GM19238 (cell line): ENCODE data around the gene CEMIP2.
A peak's percentile ranks its signal among the peaks of the same experiment; 100 is the strongest.

Source experiments
- DNase-seq: peaks from one replicate; pipeline ENCODE4 v3.0.0; 2011; ENCODE audit warnings: low spot score; ENCODE audit not compliant: insufficient read length

The CEMIP2 gene

DNA sequence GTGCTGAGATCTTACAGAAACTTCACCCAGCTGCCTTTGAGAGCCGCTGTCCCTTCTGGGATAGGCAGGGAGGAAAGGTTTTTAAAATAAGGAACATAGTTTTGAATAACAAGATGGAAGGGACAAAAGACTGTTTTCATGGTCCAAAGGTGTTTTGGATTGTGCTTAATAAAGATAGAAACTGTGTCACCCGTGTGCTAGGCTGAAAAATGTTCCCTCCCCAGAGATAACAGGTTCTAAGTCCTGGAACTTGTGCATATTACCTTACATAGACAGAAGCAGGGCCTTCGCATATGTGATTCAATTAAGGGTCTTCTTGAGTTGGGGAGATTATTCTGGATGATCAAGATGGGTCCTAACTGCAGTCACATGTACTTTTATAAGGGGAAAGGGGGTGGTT, 1.9 kb upstream of the CEMIP2 start:
- DNase-seq: no peak

DNA sequence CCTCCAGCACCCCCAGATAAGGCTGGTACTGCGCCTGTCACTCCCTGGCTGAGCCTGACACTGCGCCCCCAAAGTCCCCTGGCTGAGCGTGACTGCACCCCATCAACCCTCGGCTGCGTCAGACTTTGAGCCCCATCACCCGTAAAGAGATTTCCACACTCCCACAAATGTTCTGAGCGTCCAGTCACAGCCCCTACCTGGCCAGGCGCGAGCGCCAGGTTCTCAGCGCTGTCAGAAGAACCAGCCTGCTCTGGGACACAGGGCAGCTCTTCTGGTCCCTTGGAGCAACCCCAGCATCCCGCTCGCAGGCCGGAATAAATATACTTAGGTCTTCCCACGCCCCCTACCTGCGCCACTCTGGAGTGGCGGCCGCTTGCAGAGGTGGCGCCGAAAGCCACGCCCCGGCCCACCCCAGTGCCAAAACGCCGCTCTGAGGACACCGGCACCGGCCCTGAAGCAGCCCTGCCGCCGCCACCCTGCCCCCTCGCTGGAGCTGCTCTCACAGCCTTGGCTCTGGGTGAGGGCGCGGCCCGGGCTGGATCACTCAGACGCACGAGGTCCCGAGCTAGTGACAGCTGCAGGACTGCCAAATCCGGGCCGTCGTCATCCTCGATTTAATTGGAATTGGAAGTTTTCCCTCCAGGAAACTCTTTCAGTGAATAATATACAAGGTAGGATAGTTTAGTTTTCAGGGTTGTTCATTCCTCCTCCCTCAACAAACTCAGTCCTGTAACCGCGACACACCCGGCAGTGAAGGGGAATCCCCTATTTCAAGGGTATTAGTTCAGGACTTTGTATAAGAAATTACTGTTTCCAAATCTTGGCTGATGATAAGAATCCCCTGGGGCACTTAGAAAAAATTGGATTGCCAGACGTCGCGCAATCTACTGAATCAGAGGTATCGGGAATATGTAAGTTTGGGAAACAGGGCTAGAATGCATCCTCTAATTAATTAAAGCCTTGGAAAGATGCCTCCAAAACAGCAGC, 1.2 kb upstream of the CEMIP2 start:
- peak; percentile 39 for DNase-seq

DNA sequence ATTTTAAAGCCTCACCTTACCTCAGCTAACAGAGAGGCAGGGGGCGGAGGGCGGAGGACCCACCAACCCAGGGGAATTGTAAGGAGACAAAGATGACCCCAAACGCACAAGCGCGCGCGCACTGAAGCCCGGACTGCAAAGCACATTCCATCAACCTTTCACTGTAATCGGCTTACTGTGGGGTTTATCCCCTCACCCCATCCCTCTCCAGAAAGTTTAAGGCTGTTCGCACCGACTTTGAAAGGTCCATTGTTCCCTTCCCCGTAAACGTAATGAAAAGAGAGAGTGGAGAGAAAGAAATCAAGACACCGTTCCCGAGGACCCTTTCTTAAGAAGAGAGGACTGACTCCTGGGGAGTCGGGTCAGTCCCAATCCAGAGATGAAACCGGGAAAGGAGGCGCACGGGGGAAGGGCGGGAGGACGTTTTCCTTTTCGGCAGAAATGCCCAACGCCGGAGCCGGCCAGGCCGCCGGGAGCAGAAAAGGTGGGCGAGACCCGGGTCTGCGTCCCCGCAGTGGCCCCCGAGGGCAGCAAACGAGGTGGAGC, 464 bp downstream of the CEMIP2 start:
- DNase-seq: no peak

DNA sequence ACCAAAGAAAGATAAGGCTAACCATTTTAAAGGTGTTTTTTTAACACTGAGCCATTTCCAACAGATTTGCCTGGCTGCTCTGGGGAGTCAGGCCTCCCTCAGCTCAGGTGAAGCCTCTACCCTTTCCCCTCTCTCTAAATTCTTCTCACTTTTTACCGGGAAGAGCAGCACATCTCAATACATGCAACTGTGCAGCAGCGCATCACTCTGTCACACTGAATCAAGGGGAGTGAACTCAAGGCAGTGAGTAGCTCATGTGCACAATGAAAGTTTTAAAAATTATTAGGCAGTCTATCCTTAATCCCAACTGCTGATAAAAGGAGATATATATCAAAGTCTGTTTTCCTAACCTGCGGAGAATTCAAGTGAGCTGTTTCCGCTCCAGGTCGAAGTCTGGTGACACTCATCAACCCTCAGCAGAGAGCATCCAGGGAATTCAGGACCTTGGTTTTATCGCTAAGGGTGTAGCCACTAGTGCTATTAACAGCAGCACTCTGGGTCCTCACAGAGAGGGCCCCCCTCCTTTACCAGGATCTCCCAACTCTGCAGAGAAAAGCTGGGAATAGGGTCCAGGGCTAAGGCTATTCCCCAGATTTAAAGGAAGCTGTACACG, 1.0 kb downstream of the CEMIP2 start:
- no peak for DNase-seq

DNA sequence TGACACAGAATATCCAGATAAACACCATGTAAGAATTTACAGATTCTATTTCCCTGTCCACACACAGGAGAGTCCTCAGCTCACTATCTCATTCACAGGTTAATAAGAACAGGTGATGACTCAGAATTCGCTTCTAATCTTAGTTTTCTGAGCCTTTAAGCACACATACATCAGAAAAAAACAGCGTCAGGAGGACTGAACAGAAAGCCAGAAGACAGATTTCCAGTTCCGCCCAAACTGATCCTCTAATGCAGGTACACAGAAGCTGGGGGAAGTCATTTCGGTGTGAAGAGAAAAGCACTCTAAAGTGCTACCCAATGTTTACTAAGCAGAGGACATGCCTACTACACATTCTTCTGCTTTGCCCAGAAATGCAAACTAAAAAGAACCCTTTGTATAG, 1.6 kb downstream of the CEMIP2 start:
- DNase-seq: peak; percentile 15

DNA sequence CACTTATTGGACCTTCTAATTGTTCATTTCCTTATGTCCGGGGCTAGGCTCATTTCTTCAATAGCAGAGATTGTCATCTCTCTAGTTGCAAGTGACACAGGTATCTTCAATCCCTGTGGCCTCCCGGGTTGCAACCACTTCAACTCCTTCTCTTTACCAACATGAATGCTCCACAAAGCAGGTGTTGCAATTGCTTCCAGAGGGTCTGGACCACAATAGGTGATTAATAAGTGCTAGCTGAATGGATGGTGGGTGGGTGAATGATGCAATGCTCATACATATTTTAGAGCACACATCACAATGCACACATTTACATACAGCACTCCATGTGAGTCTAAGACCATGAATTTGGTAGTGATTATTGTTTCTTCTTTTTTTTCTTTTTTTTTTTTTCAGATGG, 2.6 kb downstream of the CEMIP2 start:
- no peak for DNase-seq

DNA sequence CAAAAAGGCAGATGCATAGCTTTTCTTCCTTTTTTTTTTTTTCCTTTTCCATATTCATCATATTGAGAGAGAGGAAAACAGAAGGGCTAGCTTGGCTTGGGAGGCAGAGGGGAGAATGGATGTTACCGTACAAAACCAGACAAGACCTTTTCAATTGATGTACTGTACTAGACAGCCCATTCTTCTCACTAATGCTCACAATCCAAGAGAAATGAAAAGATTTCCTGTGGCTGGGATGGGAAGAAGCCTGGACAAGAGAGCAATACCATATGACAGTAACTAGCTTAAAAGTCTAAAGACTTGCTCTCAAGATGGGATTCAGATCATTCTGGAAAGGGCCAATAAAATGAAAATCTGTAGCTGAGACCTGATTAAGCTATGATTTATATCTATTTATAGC, 3.4 kb downstream of the CEMIP2 start:
- DNase-seq: no peak

DNA sequence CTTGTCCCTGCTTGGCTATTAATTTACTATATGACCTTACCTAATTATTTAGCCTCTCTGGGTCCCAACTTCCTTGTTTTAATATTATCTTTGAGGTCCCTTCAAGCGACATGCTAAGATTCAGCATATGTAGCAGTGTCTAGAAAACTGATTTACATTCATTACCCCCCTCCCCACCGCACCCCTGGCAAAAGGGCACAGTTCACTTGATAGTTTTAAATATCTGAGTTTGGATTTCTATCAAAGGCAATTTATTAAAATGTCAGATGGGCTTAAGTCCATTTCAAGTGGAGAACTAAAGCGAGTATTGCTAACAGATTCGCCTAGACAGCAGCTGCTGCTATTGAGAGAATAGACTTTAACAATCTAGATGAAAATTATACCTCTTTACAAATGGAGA, 3.9 kb downstream of the CEMIP2 start:
- DNase-seq: no peak

DNA sequence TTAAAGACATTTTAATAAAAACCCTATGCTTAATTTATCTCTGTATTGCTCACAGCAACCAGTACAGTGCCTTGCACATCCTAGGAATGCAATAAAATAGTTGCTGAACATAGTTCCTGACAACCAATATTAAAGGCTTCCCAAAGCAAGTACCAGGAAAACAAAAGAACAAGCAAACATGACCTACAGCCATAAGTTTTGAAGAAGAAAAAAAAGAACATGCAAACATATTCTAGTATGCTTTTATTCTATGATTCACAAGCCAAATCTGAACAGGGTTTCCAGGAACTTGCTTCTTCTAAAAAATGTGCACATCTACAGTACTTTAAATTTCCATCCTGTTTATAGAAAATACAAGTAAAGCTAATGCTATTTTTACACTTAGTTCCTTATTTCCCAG, 4.5 kb downstream of the CEMIP2 start:
- no peak for DNase-seq

DNA sequence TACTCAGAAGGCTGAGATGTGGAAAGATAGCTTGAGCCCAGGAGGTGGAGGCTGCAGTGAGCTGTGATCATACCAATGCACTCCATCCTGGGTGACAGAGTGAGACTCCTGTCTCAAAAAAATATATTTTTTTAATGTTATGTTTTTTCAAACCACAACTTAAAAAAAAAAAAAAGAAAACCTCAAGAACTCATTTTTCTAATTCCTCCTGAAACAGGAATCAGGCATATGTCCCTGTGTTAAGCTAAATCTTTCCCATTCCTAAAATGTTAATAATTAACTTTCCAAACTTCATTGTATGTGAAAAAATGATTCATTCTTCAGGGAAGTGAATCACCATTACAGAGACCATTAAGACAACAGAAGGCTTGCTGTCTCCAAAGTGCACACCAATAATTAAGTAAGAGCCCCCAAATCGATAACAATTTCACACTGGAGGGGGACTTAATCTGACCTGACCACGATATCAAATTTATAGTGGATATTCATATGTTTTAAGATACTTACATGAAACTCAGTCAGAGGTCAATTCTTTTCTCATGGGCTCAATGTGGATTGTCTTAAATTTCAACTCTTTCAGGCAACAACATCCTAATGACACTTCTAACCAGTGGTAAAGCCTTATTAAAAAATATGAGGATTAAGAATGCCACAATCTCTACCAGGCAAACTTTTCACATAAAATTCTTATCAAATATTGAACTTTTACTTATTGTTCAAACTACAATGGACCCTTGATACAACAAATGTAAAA, 5.2 kb downstream of the CEMIP2 start:
- DNase-seq: no peak

DNA sequence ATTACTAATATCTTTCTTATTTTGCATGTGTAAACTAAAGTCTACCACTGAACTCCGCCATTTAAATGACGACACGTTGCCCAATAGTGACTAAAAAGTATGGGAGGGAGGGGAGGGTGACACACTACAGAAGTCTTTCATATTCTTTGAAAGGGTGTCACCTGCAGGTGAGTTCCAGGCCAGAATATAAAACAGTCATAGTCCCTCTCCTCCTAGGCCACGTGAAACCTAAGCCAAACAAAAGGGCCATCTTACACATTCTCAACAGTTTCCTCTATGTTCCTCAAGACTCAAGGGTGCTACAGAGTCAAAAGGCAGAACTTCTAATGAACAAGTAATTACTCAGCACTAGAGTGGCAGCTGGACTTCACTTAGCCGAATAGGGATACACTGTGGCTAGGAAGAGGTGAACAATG, 6.4 kb downstream of the CEMIP2 start:
- no peak for DNase-seq

DNA sequence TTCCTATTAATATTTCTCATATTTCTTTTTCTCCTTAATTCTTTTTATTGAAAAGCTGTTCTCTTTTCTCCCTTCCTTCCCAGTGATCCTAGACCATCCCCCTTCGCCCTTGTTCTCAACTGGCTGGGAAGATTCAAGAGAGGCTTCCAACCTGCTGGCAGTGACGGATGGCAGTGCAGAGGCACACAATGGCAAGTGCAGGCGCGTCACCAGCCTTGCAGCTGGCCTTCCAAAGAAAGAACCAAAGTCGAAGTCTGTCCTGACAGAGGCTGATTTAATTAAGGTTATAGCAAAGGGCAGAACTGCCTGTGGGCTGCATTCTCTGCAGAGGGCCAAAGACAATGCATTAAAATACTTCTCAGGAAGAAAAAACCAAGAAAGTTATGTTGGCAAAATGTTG, 7.4 kb downstream of the CEMIP2 start:
- no peak for DNase-seq

DNA sequence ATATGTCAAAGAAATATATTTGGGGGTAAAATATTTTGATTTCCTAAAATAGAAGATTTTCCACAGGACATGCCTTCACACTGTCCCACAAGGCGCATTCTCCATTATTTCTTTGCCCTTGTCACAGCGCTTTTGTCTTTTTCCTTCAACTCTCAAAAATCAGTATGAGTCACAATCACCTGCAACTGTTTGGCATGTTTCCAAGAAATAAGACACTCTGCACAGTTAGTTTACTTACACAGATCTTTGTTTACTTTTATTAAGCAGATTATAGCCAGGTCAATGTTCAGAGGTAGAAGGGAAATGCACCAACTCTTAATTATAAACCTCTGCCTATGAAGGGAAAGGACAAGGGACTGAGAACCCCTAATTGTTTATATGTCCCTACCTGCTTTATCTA, 9.5 kb downstream of the CEMIP2 start:
- DNase-seq: no peak

DNA sequence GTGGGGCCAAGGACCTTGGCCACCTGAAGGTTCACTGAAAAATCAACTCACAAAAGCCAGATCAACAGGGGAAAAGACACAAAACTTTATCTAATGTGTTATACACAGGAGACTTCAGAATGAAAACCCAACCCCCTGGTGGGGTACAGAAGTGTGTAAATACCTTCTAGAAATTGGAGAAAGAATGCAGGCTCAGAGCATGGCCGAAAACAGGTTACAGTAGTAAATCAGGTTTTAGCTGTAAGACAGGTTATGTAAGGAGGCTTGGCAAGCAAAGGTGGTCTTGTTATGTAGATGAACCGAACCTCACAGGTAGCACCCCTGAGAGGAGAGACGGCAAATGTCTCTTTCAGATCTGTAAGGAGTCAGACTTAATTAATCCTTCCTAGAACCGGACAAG, 10.0 kb downstream of the CEMIP2 start:
- DNase-seq: no peak

DNA sequence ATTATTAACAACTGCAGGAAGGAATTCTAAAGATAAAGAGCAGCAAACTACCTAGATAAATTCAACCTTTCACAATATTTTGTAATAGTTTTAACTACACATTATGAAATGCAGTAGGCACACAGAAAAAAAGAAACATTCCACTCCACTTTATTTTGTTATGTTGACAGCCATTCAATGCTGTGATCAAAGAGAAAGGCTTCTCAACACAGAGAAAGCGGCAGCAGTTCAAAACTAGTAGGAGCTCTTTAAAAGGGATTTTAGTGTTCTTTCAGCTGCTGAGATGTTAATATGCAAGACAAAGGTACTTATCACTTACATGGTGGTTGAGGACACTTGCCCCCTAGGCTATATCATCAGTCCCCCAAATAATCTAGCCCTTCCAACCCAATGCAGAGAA, 11.6 kb downstream of the CEMIP2 start:
- no peak for DNase-seq

DNA sequence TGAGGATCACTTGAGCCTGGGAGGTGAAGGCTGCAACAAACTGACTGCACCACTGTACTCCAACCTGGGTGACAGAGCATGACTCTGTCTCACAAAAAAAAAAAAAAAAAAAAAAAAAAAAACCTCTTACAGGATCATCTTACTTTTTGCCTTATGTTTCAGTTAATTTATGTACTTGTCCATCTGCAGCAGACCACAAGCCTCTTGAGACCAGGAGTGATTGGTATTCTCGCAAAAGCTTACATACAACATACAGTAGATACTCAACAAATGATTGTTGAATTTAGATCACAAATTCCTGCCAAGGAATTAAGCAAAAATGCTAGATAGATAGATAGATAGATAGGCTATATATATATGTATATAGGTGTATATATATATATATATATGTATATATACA, 12.4 kb downstream of the CEMIP2 start:
- DNase-seq: no peak

DNA sequence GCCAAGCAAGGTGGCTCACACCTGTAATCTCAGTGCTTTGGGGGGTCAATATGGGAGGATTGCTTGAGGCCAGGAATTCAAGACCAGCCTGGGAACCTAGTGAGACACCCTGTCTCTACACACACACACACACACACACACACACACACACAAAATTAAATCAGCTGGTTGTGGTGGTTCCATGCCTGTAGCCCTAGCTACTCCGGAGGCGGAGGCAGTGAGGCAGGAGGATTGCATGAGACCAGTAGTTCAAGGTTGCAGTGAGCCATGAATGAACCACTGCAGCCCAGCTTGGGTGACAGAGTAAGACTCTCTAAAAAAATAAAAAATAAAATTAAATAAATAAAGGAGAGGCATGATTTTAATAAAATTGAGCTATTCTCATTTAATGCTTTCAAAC, 13.1 kb downstream of the CEMIP2 start:
- DNase-seq: no peak

DNA sequence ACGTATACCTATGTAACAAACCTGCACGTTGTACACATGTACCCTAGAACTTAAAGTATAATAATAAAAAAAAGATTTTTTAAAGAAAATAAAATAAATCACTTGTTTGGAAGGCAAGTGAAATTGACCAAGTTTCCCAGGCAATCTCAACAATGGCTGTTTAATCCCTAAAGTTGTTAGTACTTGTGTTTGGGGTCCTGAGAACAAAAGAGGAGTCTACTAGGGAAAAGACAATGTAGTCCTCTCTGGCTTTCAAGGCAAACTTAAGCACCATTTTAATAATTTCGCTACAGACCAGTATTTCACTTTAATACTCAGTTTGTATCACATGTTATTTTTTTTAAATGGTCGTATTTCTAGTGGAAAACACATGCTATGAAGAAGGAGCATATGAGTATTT, 14.2 kb downstream of the CEMIP2 start:
- no peak for DNase-seq

DNA sequence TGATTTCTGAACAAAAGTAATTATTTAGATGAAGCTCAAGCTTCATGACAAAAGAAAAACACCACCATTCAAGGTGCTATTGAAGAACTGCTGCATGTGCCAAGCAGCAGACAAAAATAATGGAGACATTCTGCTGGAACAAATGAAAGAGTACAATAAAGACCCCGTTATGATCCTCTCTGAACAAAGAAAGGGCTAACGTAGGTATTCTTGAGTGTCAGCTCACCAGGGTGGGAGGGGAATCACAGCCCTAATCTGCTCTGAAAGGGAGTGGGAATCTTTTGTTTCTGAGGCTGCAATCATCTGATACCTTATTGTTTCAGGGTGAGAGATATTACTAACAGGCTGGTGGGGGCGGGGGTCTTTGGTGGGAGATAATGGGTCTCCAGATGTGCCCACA, 15.4 kb downstream of the CEMIP2 start:
- DNase-seq: no peak

DNA sequence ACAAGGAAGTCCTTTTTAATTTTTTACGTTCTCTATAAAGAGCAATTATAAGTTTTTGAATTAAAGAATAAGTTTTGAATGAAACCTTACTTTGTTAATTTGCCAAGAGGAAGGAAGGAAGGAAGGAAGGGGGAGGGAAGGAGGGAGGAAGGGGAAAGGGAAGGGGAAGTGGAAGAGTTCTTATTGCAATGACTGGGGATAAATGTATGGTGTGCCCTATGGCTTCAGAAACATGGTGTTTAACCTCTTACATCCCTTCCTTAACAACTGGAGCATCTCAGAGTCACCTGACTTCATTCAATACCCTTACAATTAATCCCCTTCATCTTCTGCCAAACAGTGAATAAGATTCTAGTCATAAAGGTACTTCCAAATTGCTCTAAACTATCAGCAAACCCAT, 16.0 kb downstream of the CEMIP2 start:
- DNase-seq: no peak

DNA sequence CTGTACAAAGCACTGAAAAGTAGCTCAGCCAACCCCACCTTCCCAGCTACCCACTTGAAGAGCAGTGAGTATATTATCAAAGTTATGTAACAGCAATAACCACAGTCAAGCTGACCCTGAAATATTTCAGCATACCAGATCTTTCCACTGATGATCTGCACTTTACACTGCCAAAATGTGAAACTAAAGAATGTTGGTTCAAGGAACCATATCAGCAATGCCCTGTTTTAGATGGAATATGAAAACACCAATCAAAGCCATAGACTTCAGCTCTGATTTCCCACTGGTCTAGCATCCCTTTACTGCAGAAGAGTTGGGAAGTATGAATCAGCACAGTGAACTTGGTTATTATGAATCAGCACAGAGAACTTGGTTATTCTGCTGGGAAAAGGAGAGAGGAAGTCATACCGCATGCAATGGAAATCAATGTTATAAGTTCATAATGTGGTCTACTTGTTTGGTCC, 20.0 kb downstream of the CEMIP2 start:
- no peak for DNase-seq

DNA sequence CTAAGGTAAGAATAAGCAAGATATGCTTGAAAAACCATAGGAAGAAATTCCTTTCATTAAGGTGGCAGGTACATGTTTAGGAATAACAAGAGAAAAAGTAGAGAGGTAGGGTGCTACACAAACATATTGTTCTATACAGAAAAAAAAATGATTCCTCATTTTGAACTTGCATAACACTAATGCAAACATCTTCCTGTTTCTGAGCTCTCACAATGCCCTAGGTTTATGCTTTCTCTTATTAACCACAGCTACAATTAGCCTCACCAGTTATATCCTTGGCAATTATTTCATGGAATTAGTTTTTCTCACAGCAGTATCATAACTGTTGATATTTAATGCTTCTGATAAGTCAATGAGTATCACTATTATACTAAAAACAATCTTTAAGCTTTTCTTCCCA, 20.7 kb downstream of the CEMIP2 start:
- no peak for DNase-seq
